Neural progenitor cell (in vitro differentiated cells): ENCODE results near the gene GULP1. TPM values are rescaled to one million over a fixed set of nuclear protein-coding genes. Genes with fewer than 3 reads are reported as not detected.

ENCODE experiments used
- DNase-seq: peaks from one replicate; pipeline ENCODE4 v3.0.0-alpha.2; 2016; ENCODE audit warnings: low spot score
- H2AFZ ChIP-seq: fragments of 200-600 bp; sonication (generic); replicated peaks from 2 replicates; pipeline ENCODE4 v1.6.1; 2016; ENCODE audit warnings: antibody characterized with exemption
- H3F3A ChIP-seq: fragments of 200-600 bp; sonication (generic); 2 replicates; pipeline ENCODE4 v1.6.1; 2016; ENCODE audit warnings: antibody characterized with exemption, low read depth
- H3K27ac ChIP-seq: fragments of 200-600 bp; sonication (generic); 2 replicates; pipeline ENCODE4 v1.5.1; 2016; ENCODE audit warnings: mild to moderate bottlenecking
- H3K27me3 ChIP-seq: fragments of 200-600 bp; sonication (generic); 2 replicates; pipeline ENCODE4 v1.6.1; 2016; ENCODE audit warnings: mild to moderate bottlenecking, moderate library complexity
- H3K36me3 ChIP-seq: fragments of 200-600 bp; sonication (generic); 2 replicates; pipeline ENCODE4 v1.5.1; 2016
- H3K4me1 ChIP-seq: fragments of 200-600 bp; sonication (generic); 2 replicates; pipeline ENCODE4 v1.6.1; 2016; ENCODE audit warnings: mixed run types
- H3K4me2 ChIP-seq: fragments of 200-600 bp; sonication (generic); 2 replicates; pipeline ENCODE4 v1.6.1; 2016
- H3K4me3 ChIP-seq: fragments of 200-600 bp; sonication (generic); 2 replicates; pipeline ENCODE4 v1.5.1; 2016
- H3K79me2 ChIP-seq: fragments of 200-600 bp; sonication (generic); 2 replicates; pipeline ENCODE4 v1.6.1; 2016; ENCODE audit warnings: low read depth
- H3K9ac ChIP-seq: fragments of 200-600 bp; sonication (generic); 2 replicates; pipeline ENCODE4 v1.6.1; 2016
- H3K9me3 ChIP-seq: fragments of 200-600 bp; sonication (generic); 2 replicates; pipeline ENCODE4 v1.5.1; 2016; ENCODE audit warnings: low read depth
- H4K20me1 ChIP-seq: fragments of 200-600 bp; sonication (generic); 2 replicates; pipeline ENCODE4 v1.6.1; 2016; ENCODE audit warnings: low read depth
- H3K27ac Mint-ChIP-seq: 3 replicates; pipeline ENCODE4 v1.8.0; 2021; ENCODE audit warnings: mixed read lengths
- H3K27me3 Mint-ChIP-seq: 2 replicates; pipeline ENCODE4 v1.8.0; 2022; ENCODE audit warnings: low read depth, mild to moderate bottlenecking, inconsistent platforms, moderate library complexity, mixed read lengths; ENCODE audit not compliant: insufficient read depth
- H3K36me3 Mint-ChIP-seq: 3 replicates; pipeline ENCODE4 v1.8.0; 2021; ENCODE audit warnings: mixed read lengths
- H3K4me1 Mint-ChIP-seq: 3 replicates; pipeline ENCODE4 v1.8.0; 2021; ENCODE audit warnings: mixed read lengths
- H3K4me3 Mint-ChIP-seq: 3 replicates; pipeline ENCODE4 v1.8.0; 2021; ENCODE audit warnings: mild to moderate bottlenecking, moderate library complexity, mixed read lengths
- H3K9me3 Mint-ChIP-seq: 3 replicates; pipeline ENCODE4 v1.8.0; 2020; ENCODE audit warnings: mixed read lengths
- CTCF ChIP-seq: fragments of 200-600 bp; sonication (generic); IDR thresholded peaks from 2 replicates; pipeline ENCODE4 v1.5.1; 2017; ENCODE audit warnings: antibody characterized with exemption, mild to moderate bottlenecking
- EZH2 ChIP-seq: fragments of 200-600 bp; sonication (generic); IDR thresholded peaks from 2 replicates; pipeline ENCODE4 v1.6.1; 2017; ENCODE audit warnings: antibody characterized with exemption, mild to moderate bottlenecking, moderate library complexity
- EZH2phosphoT487 ChIP-seq: fragments of 200-600 bp; sonication (generic); IDR thresholded peaks from 2 replicates; pipeline ENCODE4 v1.6.1; 2017; ENCODE audit warnings: antibody characterized with exemption
- total RNA-seq: library from RNA; depleted of rRNA; stranded (reverse); fragments of >200 nt; gene quantifications from 2 replicates; pipeline ENCODE4 v1.2.3, GENCODE V29; 2015; ENCODE audit warnings: low replicate concordance

GULP1 gene
- total RNA-seq, 1 donor from 2014 or later, result 154 TPM

- Mint-ChIP-seq H3K4me1 (peaks cover 5% of the 10 kb centered on the region), H3K36me3 (peaks cover 27% of the 10 kb centered on the region), H3K27ac (no peak overlapping the region), H3K27me3 (peaks cover 2% of the 10 kb centered on the region), H3K9me3 (peaks cover 21% of the 10 kb centered on the region), H3K4me3 (no peak overlapping the region)
- H4K20me1 ChIP-seq, result peaks cover 4% of the 10 kb centered on the region
- TF ChIP-seq CTCF (no peak), EZH2phosphoT487 (no peak), EZH2 (no peak)
- H3K27me3 ChIP-seq, result no peaks in the 10 kb centered on the region
- peaks cover 21% of the 10 kb centered on the region for H3K4me1 ChIP-seq
- no peaks in the 10 kb centered on the region for H3K36me3 ChIP-seq
- peaks cover 100% of the 10 kb centered on the region for H3K79me2 ChIP-seq
- H2AFZ ChIP-seq, result no peak overlapping the region
- H3K4me3 ChIP-seq, result no peak overlapping the region
- H3K9me3 ChIP-seq, result no peaks in the 10 kb centered on the region
- no peak overlapping the region for H3K27ac ChIP-seq
- no peak overlapping the region for H3K4me2 ChIP-seq
- H3K9ac ChIP-seq, result no peak overlapping the region
- H3F3A ChIP-seq, result no peaks in the 10 kb centered on the region
- DNase-seq, result no peak
These were observed 53.3 kb downstream of the GULP1 start for GRCh38 chr2:188345020-188345419.

GRCh38 chr2:188345426-188345825 is 53.8 kb downstream of the GULP1 start:
- H3K4me1 Mint-ChIP-seq, result peaks cover 5% of the 10 kb centered on the region
- no peak overlapping the region for H3K4me2 ChIP-seq
- no peak overlapping the region for H3K4me3 Mint-ChIP-seq

GRCh38 chr2:188345831-188346458 is 54.3 kb downstream of the GULP1 start:
- Histone ChIP-seq H3K9me3 (no peaks in the 10 kb centered on the region), H3K4me2 (no peak overlapping the region), H2AFZ (no peak overlapping the region), H3K4me3 (no peak overlapping the region), H3K27ac (no peak overlapping the region), H3K27me3 (no peaks in the 10 kb centered on the region), H3K36me3 (no peaks in the 10 kb centered on the region), H4K20me1 (peaks cover 4% of the 10 kb centered on the region), H3K4me1 (peaks cover 21% of the 10 kb centered on the region), H3F3A (no peaks in the 10 kb centered on the region), H3K79me2 (peaks cover 100% of the 10 kb centered on the region), H3K9ac (no peak overlapping the region)
- H3K27ac Mint-ChIP-seq, result no peak overlapping the region
- no peak for DNase-seq
- H3K4me3 Mint-ChIP-seq, result no peak overlapping the region
- peak; percentile 54 for TF ChIP-seq EZH2phosphoT487
- no peak for TF ChIP-seq EZH2
- H3K4me1 Mint-ChIP-seq, result peaks cover 5% of the 10 kb centered on the region
- H3K9me3 Mint-ChIP-seq, result peaks cover 16% of the 10 kb centered on the region
- peaks cover 26% of the 10 kb centered on the region for H3K36me3 Mint-ChIP-seq
- peaks cover 2% of the 10 kb centered on the region for H3K27me3 Mint-ChIP-seq

More at GRCh38 chr2:188345426-188345825, 53.8 kb downstream of the GULP1 start:
- peaks cover 26% of the 10 kb centered on the region for H3K36me3 Mint-ChIP-seq
- Histone ChIP-seq H3K9me3 (no peaks in the 10 kb centered on the region), H3K4me1 (peaks cover 21% of the 10 kb centered on the region), H3K27me3 (no peaks in the 10 kb centered on the region), H4K20me1 (peaks cover 4% of the 10 kb centered on the region), H3K4me3 (no peak overlapping the region), H2AFZ (no peak overlapping the region), H3K36me3 (no peaks in the 10 kb centered on the region), H3K27ac (no peak overlapping the region), H3F3A (no peaks in the 10 kb centered on the region), H3K9ac (no peak overlapping the region), H3K79me2 (peaks cover 100% of the 10 kb centered on the region)
- H3K27me3 Mint-ChIP-seq, result peaks cover 2% of the 10 kb centered on the region
- H3K27ac Mint-ChIP-seq, result no peak overlapping the region
- TF ChIP-seq EZH2 (no peak), EZH2phosphoT487 (no peak), CTCF (no peak)
- no peak for DNase-seq
- peaks cover 18% of the 10 kb centered on the region for H3K9me3 Mint-ChIP-seq

- Mint-ChIP-seq H3K27ac (no peak overlapping the region), H3K9me3 (peaks cover 10% of the 10 kb centered on the region), H3K27me3 (peaks cover 4% of the 10 kb centered on the region), H3K4me3 (no peak overlapping the region), H3K4me1 (peaks cover 5% of the 10 kb centered on the region), H3K36me3 (peaks cover 17% of the 10 kb centered on the region)
- peaks cover 21% of the 10 kb centered on the region for H3K4me1 ChIP-seq
- TF ChIP-seq CTCF (no peak), EZH2 (no peak), EZH2phosphoT487 (no peak)
- no peaks in the 10 kb centered on the region for H3K9me3 ChIP-seq
- no peak overlapping the region for H3K4me3 ChIP-seq
- no peak overlapping the region for H3K4me2 ChIP-seq
- H3K79me2 ChIP-seq, result peaks cover 100% of the 10 kb centered on the region
- H3K27me3 ChIP-seq, result no peaks in the 10 kb centered on the region
- H4K20me1 ChIP-seq, result peaks cover 4% of the 10 kb centered on the region
- H3K36me3 ChIP-seq, result no peaks in the 10 kb centered on the region
- H2AFZ ChIP-seq, result no peak overlapping the region
- DNase-seq, result no peak
- no peak overlapping the region for H3K9ac ChIP-seq
- H3F3A ChIP-seq, result no peaks in the 10 kb centered on the region
- H3K27ac ChIP-seq, result no peak overlapping the region
These were observed 57.3 kb downstream of the GULP1 start for GRCh38 chr2:188349019-188349418.
